ENCODE measurements around the gene PRPF39.

The PRPF39 gene

DNA sequence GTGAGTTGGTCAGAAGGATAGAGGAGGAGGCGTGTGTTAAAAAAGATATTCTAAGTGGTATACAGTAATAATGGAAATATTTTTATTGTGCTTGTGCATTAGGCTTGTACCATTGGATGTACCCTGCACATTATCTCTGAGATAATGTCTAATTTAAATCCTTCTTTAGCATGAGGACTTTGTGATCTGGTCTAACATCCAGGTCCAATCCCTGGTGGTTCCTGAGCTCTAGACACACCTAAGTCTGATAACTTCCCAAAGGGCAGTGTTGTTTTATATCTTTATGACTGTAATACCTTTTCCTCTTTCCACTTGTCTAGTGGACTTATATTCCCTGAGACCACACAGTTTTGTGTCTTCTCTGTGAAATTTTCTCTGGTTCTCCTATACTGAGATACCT is 20.6 kb downstream of the PRPF39 start:
- H3K4me1 ChIP-seq (ENCODE audit: low read length): no peaks in the 10 kb centered on the region
- H3K9ac ChIP-seq (ENCODE audit: low read length): no peak overlapping the region
- no peaks in the 10 kb centered on the region for H4K20me1 ChIP-seq (ENCODE audit: insufficient read depth, low read length)
- no peaks in the 10 kb centered on the region for H3K9me2 ChIP-seq (replicated peaks; ENCODE audit: insufficient read depth, low read length)
- DNase-seq: no peak
- H3K36me3 ChIP-seq (replicated peaks; ENCODE audit: insufficient read depth, low read length): no peaks in the 10 kb centered on the region
- no peaks in the 10 kb centered on the region for H3K9me3 ChIP-seq (replicated peaks; ENCODE audit: insufficient read depth, low read length)
- H3K4me3 ChIP-seq (ENCODE audit: low read length): no peak overlapping the region
- H2AFZ ChIP-seq (ENCODE audit: low read length): no peak overlapping the region
- no peaks in the 10 kb centered on the region for H3F3A ChIP-seq (ENCODE audit: insufficient read depth, low read length)
- H3K27ac ChIP-seq (ENCODE audit: low read length): no peak overlapping the region
- H3K4me2 ChIP-seq (ENCODE audit: low read depth, low read length): no peak overlapping the region
- no peaks in the 10 kb centered on the region for H3K27me3 ChIP-seq (replicated peaks; ENCODE audit: insufficient read depth, low read length)
- TF ChIP-seq EZH2phosphoT487 (IDR thresholded peaks at IDR 0.05; ENCODE audit: low read length) (no peak), EZH2 (optimal IDR thresholded peaks at IDR 0.05; ENCODE audit: low read depth, low read length) (no peak)
- TF ChIP-seq, protein P1, sequence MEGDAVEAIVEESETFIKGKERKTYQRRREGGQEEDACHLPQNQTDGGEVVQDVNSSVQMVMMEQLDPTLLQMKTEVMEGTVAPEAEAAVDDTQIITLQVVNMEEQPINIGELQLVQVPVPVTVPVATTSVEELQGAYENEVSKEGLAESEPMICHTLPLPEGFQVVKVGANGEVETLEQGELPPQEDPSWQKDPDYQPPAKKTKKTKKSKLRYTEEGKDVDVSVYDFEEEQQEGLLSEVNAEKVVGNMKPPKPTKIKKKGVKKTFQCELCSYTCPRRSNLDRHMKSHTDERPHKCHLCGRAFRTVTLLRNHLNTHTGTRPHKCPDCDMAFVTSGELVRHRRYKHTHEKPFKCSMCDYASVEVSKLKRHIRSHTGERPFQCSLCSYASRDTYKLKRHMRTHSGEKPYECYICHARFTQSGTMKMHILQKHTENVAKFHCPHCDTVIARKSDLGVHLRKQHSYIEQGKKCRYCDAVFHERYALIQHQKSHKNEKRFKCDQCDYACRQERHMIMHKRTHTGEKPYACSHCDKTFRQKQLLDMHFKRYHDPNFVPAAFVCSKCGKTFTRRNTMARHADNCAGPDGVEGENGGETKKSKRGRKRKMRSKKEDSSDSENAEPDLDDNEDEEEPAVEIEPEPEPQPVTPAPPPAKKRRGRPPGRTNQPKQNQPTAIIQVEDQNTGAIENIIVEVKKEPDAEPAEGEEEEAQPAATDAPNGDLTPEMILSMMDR (IDR thresholded peaks at IDR 0.05; ENCODE audit: low read length): no peak
- no peaks in the 10 kb centered on the region for H3K79me2 ChIP-seq (ENCODE audit: low read length)

DNA sequence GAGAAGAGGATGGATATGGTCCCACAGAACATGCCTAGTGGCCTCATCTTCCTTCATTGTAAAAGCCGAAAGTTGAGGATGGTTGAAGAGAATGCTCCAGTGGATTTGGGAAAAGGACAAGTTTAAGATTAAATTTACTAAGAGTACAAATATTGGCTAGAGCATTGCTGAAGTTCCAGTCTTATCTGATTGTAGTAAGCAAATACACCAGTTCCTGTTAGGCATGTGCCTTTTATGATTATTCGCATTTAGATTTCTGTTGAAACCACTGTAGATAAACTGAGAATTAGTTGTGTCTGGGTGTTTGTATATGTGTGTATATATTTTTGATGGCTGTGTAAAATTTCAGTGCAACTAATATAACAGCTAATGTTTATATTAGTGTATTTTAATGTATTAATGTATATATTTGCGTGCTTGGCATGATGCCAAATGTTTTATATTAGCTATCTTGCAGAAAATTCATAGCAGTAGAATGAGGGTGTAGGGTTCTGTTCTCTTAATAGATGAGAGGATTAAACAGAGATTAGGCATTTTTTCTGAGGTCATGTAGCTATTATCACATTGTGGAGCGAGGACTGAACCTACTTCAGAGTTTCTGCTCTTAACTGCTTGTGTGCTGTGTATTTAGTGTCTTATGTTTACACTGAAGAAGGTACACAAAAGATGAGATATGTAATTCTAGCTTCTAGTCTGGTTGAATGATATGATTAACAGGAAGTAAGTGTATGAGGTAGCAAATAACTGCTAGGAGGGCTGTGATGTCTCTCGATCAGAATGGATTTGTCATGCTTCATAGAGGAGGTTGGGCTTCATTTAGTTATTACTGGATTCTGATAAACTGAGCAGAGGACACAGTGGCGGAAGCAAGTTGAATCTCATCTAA is 29.2 kb downstream of the PRPF39 start:
- Histone ChIP-seq H3F3A (ENCODE audit: insufficient read depth, low read length) (no peaks in the 10 kb centered on the region), H3K4me3 (ENCODE audit: low read length) (no peak overlapping the region), H3K27ac (ENCODE audit: low read length) (no peak overlapping the region), H3K79me2 (ENCODE audit: low read length) (no peaks in the 10 kb centered on the region), H3K27me3 (replicated peaks; ENCODE audit: insufficient read depth, low read length) (no peaks in the 10 kb centered on the region), H3K9me3 (replicated peaks; ENCODE audit: insufficient read depth, low read length) (no peaks in the 10 kb centered on the region), H3K9ac (ENCODE audit: low read length) (no peak overlapping the region), H2AFZ (ENCODE audit: low read length) (no peak overlapping the region), H4K20me1 (ENCODE audit: insufficient read depth, low read length) (no peaks in the 10 kb centered on the region), H3K4me1 (ENCODE audit: low read length) (no peaks in the 10 kb centered on the region), H3K36me3 (replicated peaks; ENCODE audit: insufficient read depth, low read length) (no peaks in the 10 kb centered on the region; the same call in 1 of the 2 replicates), H3K4me2 (ENCODE audit: low read depth, low read length) (no peak overlapping the region), H3K9me2 (replicated peaks; ENCODE audit: insufficient read depth, low read length) (no peaks in the 10 kb centered on the region)
- DNase-seq: no peak
- TF ChIP-seq EZH2phosphoT487 (IDR thresholded peaks at IDR 0.05; ENCODE audit: low read length) (no peak), EZH2 (optimal IDR thresholded peaks at IDR 0.05; ENCODE audit: low read depth, low read length) (no peak)
- TF ChIP-seq, protein P1 (IDR thresholded peaks at IDR 0.05; ENCODE audit: low read length): no peak

DNA sequence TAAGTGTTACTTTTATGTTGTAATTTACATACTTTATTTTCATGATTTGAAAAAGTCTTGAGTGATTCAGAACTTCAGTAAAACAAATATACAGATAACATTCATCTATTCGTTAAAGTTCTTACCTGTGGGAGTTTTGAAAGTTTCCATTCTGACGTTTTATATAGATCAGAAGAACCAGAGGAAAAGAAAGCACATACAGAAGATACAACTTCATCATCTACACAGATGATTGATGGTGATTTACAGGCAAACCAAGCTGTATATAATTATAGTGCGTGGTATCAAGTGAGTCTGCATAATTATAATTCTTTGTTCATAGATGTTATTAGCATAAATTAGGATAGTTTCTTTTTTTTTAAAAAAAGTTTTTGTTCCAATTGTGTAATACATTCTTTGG is 30.4 kb downstream of the PRPF39 start:
- H3K9ac ChIP-seq (ENCODE audit: low read length): no peak overlapping the region
- no peaks in the 10 kb centered on the region for H4K20me1 ChIP-seq (ENCODE audit: insufficient read depth, low read length)
- H3K9me2 ChIP-seq (replicated peaks; ENCODE audit: insufficient read depth, low read length): no peaks in the 10 kb centered on the region
- no peak overlapping the region for H2AFZ ChIP-seq (ENCODE audit: low read length)
- TF ChIP-seq, protein P1 (IDR thresholded peaks at IDR 0.05; ENCODE audit: low read length): no peak
- TF ChIP-seq EZH2 (optimal IDR thresholded peaks at IDR 0.05; ENCODE audit: low read depth, low read length) (no peak), EZH2phosphoT487 (IDR thresholded peaks at IDR 0.05; ENCODE audit: low read length) (no peak)
- H3K27ac ChIP-seq (ENCODE audit: low read length): no peak overlapping the region
- H3K79me2 ChIP-seq (ENCODE audit: low read length): no peaks in the 10 kb centered on the region
- no peaks in the 10 kb centered on the region; the same call in 1 of the 2 replicates for H3K36me3 ChIP-seq (replicated peaks; ENCODE audit: insufficient read depth, low read length)
- H3K9me3 ChIP-seq (replicated peaks; ENCODE audit: insufficient read depth, low read length): no peaks in the 10 kb centered on the region
- H3K4me3 ChIP-seq (ENCODE audit: low read length): no peak overlapping the region
- no peak for DNase-seq
- no peaks in the 10 kb centered on the region for H3F3A ChIP-seq (ENCODE audit: insufficient read depth, low read length)
- no peaks in the 10 kb centered on the region for H3K4me1 ChIP-seq (ENCODE audit: low read length)
- H3K4me2 ChIP-seq (ENCODE audit: low read depth, low read length): no peak overlapping the region
- H3K27me3 ChIP-seq (replicated peaks; ENCODE audit: insufficient read depth, low read length): no peaks in the 10 kb centered on the region
